Measurements from ENCODE around the gene GPC6.

The GPC6 gene

DNA sequence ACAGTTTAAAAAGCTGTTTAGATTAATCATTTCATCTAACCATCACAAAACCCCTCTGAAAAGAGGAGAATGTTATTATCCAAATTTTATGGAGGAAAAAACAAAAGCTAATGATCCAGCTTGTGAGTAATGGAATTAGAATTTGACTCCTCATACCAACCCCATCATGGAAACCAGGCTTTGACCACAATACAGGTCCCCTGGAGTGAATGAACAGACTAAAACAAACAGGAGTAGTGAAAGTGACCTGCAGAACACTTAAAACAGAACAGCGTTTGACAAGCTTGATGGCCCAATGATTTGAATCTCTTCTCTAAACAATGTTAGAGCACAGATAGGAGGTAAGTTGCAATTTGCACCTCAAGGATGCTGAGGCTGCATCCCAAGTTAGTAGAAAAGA lies 1022.9 kb downstream of the GPC6 start:
- DNase-seq (ENCODE audit: extremely low read depth, low read depth): peak; percentile 52
- TF ChIP-seq CTCF (IDR thresholded peaks at IDR 0.05; ENCODE audit: low read depth, low read length, missing control alignments): no peak
- no peak overlapping the region for H3K4me3 ChIP-seq (replicated peaks; ENCODE audit: low read depth, low read length)

GRCh38 chr13:94251831-94252608 lies 1025.4 kb downstream of the GPC6 start:
- TF ChIP-seq CTCF (IDR thresholded peaks at IDR 0.05; ENCODE audit: low read depth, low read length, missing control alignments): no peak
- H3K4me3 ChIP-seq (replicated peaks; ENCODE audit: low read depth, low read length): no peak overlapping the region
- DNase-seq (ENCODE audit: extremely low read depth, low read depth): no peak

- no peak overlapping the region for H3K4me3 ChIP-seq (replicated peaks; ENCODE audit: low read depth, low read length)
- no peak for TF ChIP-seq CTCF (IDR thresholded peaks at IDR 0.05; ENCODE audit: low read depth, low read length, missing control alignments)
- no peak for DNase-seq (ENCODE audit: extremely low read depth, low read depth)
Observed at GRCh38 chr13:94254737-94255136, 1028.1 kb downstream of the GPC6 start.

DNA sequence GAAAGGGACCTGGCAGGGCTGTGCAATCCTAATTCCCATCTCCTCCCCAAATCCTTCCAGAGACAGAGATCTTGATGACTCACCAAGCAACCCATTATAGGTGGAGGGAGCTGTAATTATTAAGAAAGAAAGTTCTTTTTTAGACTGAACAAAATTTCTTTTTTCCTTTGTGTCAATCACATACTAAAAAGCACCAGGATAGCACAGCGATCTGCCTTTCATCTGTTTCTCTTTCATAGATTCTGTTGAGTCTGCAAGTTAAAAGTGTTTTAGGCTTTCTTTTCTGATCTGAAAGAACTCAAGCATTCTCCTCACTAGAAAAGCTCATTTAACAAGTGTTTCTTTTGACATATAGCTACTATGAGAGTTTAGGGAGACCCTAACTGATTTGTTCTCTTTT lies 1030.1 kb downstream of the GPC6 start:
- no peak overlapping the region for H3K4me3 ChIP-seq (replicated peaks; ENCODE audit: low read depth, low read length)
- DNase-seq (ENCODE audit: extremely low read depth, low read depth): no peak
- no peak for TF ChIP-seq CTCF (IDR thresholded peaks at IDR 0.05; ENCODE audit: low read depth, low read length, missing control alignments)

- no peak for DNase-seq (ENCODE audit: extremely low read depth, low read depth)
- no peak overlapping the region for H3K4me3 ChIP-seq (replicated peaks; ENCODE audit: low read depth, low read length)
- TF ChIP-seq CTCF (IDR thresholded peaks at IDR 0.05; ENCODE audit: low read depth, low read length, missing control alignments): no peak
Observed at GRCh38 chr13:94259984-94260383, 1033.4 kb downstream of the GPC6 start.

GRCh38 chr13:94261163-94261562 lies 1034.6 kb downstream of the GPC6 start:
- DNase-seq (ENCODE audit: extremely low read depth, low read depth): no peak
- TF ChIP-seq CTCF (IDR thresholded peaks at IDR 0.05; ENCODE audit: low read depth, low read length, missing control alignments): no peak
- no peak overlapping the region for H3K4me3 ChIP-seq (replicated peaks; ENCODE audit: low read depth, low read length)

DNA sequence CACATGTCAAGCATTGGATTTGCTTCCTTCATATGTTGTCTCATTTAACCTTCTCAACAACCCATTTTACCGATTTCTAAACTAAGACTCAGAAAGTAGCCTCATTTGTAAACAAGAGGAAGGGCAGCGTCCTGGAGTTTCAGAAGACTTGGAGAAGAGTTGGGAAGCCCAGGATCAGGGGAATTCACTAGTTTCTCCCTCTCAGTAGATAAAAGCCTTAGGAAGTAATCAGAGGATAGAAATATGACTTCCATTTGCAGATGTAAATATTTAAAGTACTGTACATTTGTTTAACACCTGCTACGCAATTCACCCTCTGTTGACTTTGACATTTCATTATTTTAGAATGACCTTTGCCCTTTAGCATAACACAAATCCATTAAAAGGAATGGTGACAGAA lies 1036.4 kb downstream of the GPC6 start:
- no peak for TF ChIP-seq CTCF (IDR thresholded peaks at IDR 0.05; ENCODE audit: low read depth, low read length, missing control alignments)
- no peak for DNase-seq (ENCODE audit: extremely low read depth, low read depth)

More for the DNA sequence above, 1036.4 kb downstream of the GPC6 start:
- H3K4me3 ChIP-seq (replicated peaks; ENCODE audit: low read depth, low read length): no peak overlapping the region
